H9 (cell line): ENCODE results near the gene LPP. TPM values are rescaled to one million over a fixed set of nuclear protein-coding genes. Genes with fewer than 3 reads are reported as not detected.

Experiments used
- DNase-seq: peaks from one replicate; pipeline ENCODE4 v3.0.0-alpha.2; 2017
- H2AFZ ChIP-seq: one replicate; pipeline ENCODE4 v1.6.1; 2013; ENCODE audit warnings: mild to moderate bottlenecking, low read length, control low read depth, moderate library complexity
- H2AK5ac ChIP-seq: 2 replicates; pipeline ENCODE4 v1.6.1; 2013; ENCODE audit warnings: low read length, control low read depth, mixed read lengths; ENCODE audit not compliant: insufficient read length
- H2BK120ac ChIP-seq: one replicate; pipeline ENCODE4 v1.6.1; 2013; ENCODE audit warnings: low read depth, mild to moderate bottlenecking, low read length, control low read depth, inconsistent platforms; ENCODE audit not compliant: poor library complexity, severe bottlenecking
- H2BK12ac ChIP-seq: 2 replicates; pipeline ENCODE4 v1.6.1; 2013; ENCODE audit warnings: low read length, control low read depth, mixed read lengths, low read depth; ENCODE audit not compliant: insufficient read length
- H2BK15ac ChIP-seq: 2 replicates; pipeline ENCODE4 v1.6.1; 2013; ENCODE audit warnings: low read depth, low read length, control low read depth
- H2BK20ac ChIP-seq: one replicate; pipeline ENCODE4 v1.6.1; 2013; ENCODE audit warnings: low read depth, mild to moderate bottlenecking, low read length, control low read depth, inconsistent platforms; ENCODE audit not compliant: poor library complexity, severe bottlenecking
- H2BK5ac ChIP-seq: 2 replicates; pipeline ENCODE4 v1.6.1; 2013; ENCODE audit warnings: low read length, control low read depth, mixed read lengths; ENCODE audit not compliant: insufficient read length
- H3K14ac ChIP-seq: 2 replicates; pipeline ENCODE4 v1.6.1; 2013; ENCODE audit warnings: low read length, control low read depth; ENCODE audit not compliant: insufficient read depth
- H3K18ac ChIP-seq: 2 replicates; pipeline ENCODE4 v1.6.1; 2013; ENCODE audit warnings: low read depth, mild to moderate bottlenecking, mixed read lengths, low read length, control low read depth; ENCODE audit not compliant: insufficient read length
- H3K23ac ChIP-seq: 2 replicates; pipeline ENCODE4 v1.6.1; 2013; ENCODE audit warnings: low read length, control low read depth, mixed read lengths, low read depth; ENCODE audit not compliant: insufficient read length
- H3K23me2 ChIP-seq: 2 replicates; pipeline ENCODE4 v1.6.1; 2013; ENCODE audit warnings: low read depth, mild to moderate bottlenecking, mixed read lengths, low read length, control low read depth; ENCODE audit not compliant: insufficient read length, poor library complexity, severe bottlenecking
- H3K27ac ChIP-seq: 2 replicates; pipeline ENCODE4 v1.5.1; 2013; ENCODE audit warnings: low read length, control low read depth, mixed read lengths, low read depth; ENCODE audit not compliant: insufficient read length
- H3K27me3 ChIP-seq: 2 replicates; pipeline ENCODE4 v1.6.1; 2013; ENCODE audit warnings: low read length, control low read depth, inconsistent platforms; ENCODE audit not compliant: insufficient read depth
- H3K4ac ChIP-seq: 2 replicates; pipeline ENCODE4 v1.6.1; 2013; ENCODE audit warnings: low read depth, mild to moderate bottlenecking, control low read depth, inconsistent platforms, low read length, moderate library complexity
- H3K4me1 ChIP-seq: 2 replicates; pipeline ENCODE4 v1.6.1; 2013; ENCODE audit warnings: low read length, control low read depth, inconsistent platforms; ENCODE audit not compliant: insufficient read depth
- H3K4me2 ChIP-seq: 2 replicates; pipeline ENCODE4 v1.6.1; 2013; ENCODE audit warnings: low read length, control low read depth, mixed read lengths; ENCODE audit not compliant: insufficient read length, insufficient read depth
- H3K56ac ChIP-seq: 2 replicates; pipeline ENCODE4 v1.6.1; 2013; ENCODE audit warnings: low read depth, mild to moderate bottlenecking, mixed read lengths, low read length, control low read depth; ENCODE audit not compliant: insufficient read length
- H3K79me1 ChIP-seq: 2 replicates; pipeline ENCODE4 v1.6.1; 2013; ENCODE audit warnings: low read depth, mild to moderate bottlenecking, moderate library complexity, low read length, control low read depth, inconsistent platforms; ENCODE audit not compliant: insufficient read depth, poor library complexity, severe bottlenecking
- H3K79me2 ChIP-seq: 2 replicates; pipeline ENCODE4 v1.6.1; 2013; ENCODE audit warnings: low read length, control low read depth, inconsistent platforms; ENCODE audit not compliant: insufficient read depth
- H3K9ac ChIP-seq: 2 replicates; pipeline ENCODE4 v1.6.1; 2013; ENCODE audit warnings: low read length, control low read depth, mixed read lengths; ENCODE audit not compliant: insufficient read length; ENCODE audit errors: extremely low read depth
- H3K9me3 ChIP-seq: one replicate; pipeline ENCODE4 v1.6.1; 2013; ENCODE audit warnings: low read depth, low read length, inconsistent platforms; ENCODE audit not compliant: control insufficient read depth
- H3T11ph ChIP-seq: one replicate; pipeline ENCODE4 v1.6.1; 2013; ENCODE audit warnings: mild to moderate bottlenecking, low read length, control low read depth, inconsistent platforms
- H4K20me1 ChIP-seq: one replicate; pipeline ENCODE4 v1.6.1; 2013; ENCODE audit not compliant: control insufficient read depth, insufficient read length, insufficient read depth
- H4K5ac ChIP-seq: 2 replicates; pipeline ENCODE4 v1.6.1; 2013; ENCODE audit warnings: low read depth, mild to moderate bottlenecking, mixed read lengths, low read length, control low read depth; ENCODE audit not compliant: insufficient read length
- H4K8ac ChIP-seq: replicated peaks from 2 replicates; pipeline ENCODE4 v1.6.1; 2013; ENCODE audit warnings: low read length, control low read depth, mixed read lengths, low read depth; ENCODE audit not compliant: insufficient read length
- H4K91ac ChIP-seq: 2 replicates; pipeline ENCODE4 v1.6.1; 2013; ENCODE audit warnings: low read depth, mild to moderate bottlenecking, moderate library complexity, mixed read lengths, low read length, control low read depth; ENCODE audit not compliant: insufficient read length
- H3K27ac Mint-ChIP-seq, 3 experiments: 2 replicates in 2 of 3; 3 replicates in 1 of 3; pipeline ENCODE4 v1.8.0; 2020 to 2021; ENCODE audit warnings: mixed read lengths in 3 of 3, mild to moderate bottlenecking in 1 of 3, moderate library complexity in 1 of 3
- H3K27me3 Mint-ChIP-seq: 2 replicates; pipeline ENCODE4 v1.8.0; 2021; ENCODE audit warnings: low read depth, mild to moderate bottlenecking, moderate library complexity, mixed read lengths
- H3K36me3 Mint-ChIP-seq, 3 experiments: 2 replicates in 2 of 3; 3 replicates in 1 of 3; pipeline ENCODE4 v1.8.0; 2020 to 2021; ENCODE audit warnings: low read depth in 3 of 3, mixed read lengths in 3 of 3; ENCODE audit not compliant: insufficient read depth in 1 of 3
- H3K4me1 Mint-ChIP-seq, 2 experiments: 2 replicates each; pipeline ENCODE4 v1.8.0; 2020; ENCODE audit warnings: mixed read lengths in 2 of 2
- H3K4me3 Mint-ChIP-seq, 2 experiments: 2 replicates in 1 of 2; 3 replicates in 1 of 2; pipeline ENCODE4 v1.8.0; 2020 to 2021; ENCODE audit warnings: mild to moderate bottlenecking in 2 of 2, mixed read lengths in 2 of 2, moderate library complexity in 1 of 2
- H3K9me3 Mint-ChIP-seq, 2 experiments: 2 replicates in 1 of 2; 3 replicates in 1 of 2; pipeline ENCODE4 v1.8.0; 2020; ENCODE audit warnings: mild to moderate bottlenecking in 2 of 2, mixed read lengths in 2 of 2, moderate library complexity in 1 of 2
- CTCF ChIP-seq: fragments of 200-600 bp; sonication (generic); conservative IDR thresholded peaks from 3 replicates; pipeline ENCODE4 v1.8.0; 2021; ENCODE audit warnings: antibody characterized with exemption, mild to moderate bottlenecking
- WGBS: extraction: QIAGEN DNeasy Blood & Tissue Kit; methylation state at CpG from one replicate; pipeline ENCODE4 v1.1.7; 2013; ENCODE audit warnings: missing lambda C conversion rate, low lambda C conversion rate, mixed read lengths; ENCODE audit not compliant: insufficient read length; ENCODE audit errors: extremely low coverage; 5-methylcytosine and 5-hydroxymethylcytosine counted together
- total RNA-seq: library from RNA; stranded (reverse); gene quantifications from 2 replicates; pipeline ENCODE4 v1.2.1, GENCODE V29; 2021

Gene LPP
- total RNA-seq, 1 experiment from 2014 or later, result 64.6 TPM

GRCh38 chr3:188472336-188472735, 318.4 kb downstream of the LPP start:
- Histone ChIP-seq H3K18ac (no peak overlapping the region), H3K23me2 (no peaks in the 10 kb centered on the region), H3K56ac (no peak overlapping the region), H3K9ac (no peak overlapping the region), H3K4me1 (peaks cover 2% of the 10 kb centered on the region; the same call in 1 of the 2 replicates), H3K14ac (no peak overlapping the region), H3K79me1 (no peaks in the 10 kb centered on the region), H3K9me3 (no peaks in the 10 kb centered on the region), H2BK20ac (no peak overlapping the region), H3T11ph (no peak overlapping the region), H3K4me2 (no peak overlapping the region), H3K27ac (no peak overlapping the region), H3K79me2 (no peaks in the 10 kb centered on the region), H2BK120ac (no peak overlapping the region), H2AFZ (no peak overlapping the region), H4K20me1 (no peaks in the 10 kb centered on the region), H3K27me3 (no peaks in the 10 kb centered on the region), H4K8ac (no peak overlapping the region), H2BK12ac (no peak overlapping the region), H3K23ac (no peak overlapping the region), H2BK5ac (no peak overlapping the region), H3K4ac (no peak overlapping the region), H4K91ac (no peak overlapping the region), H2BK15ac (no peak overlapping the region), H2AK5ac (no peak overlapping the region), H4K5ac (no peak overlapping the region)
- no peak for DNase-seq
- no peaks in the 10 kb centered on the region for H3K9me3 Mint-ChIP-seq
- no peak for TF ChIP-seq CTCF
- WGBS, result no CpG with 5 or more reads among the region's 1 CpG
- no peak overlapping the region; a peak in 1 of 7 replicates for H3K27ac Mint-ChIP-seq
- H3K36me3 Mint-ChIP-seq, result peaks cover 2 to 4% (median 2%) of the 10 kb centered on the region in 3 experiments; a peak in 2 of 7 replicates
- H3K4me3 Mint-ChIP-seq, result no peak overlapping the region
- no peaks in the 10 kb centered on the region for H3K27me3 Mint-ChIP-seq
- peaks cover 0 to 6% of the 10 kb centered on the region in 2 experiments; a peak in 2 of 4 replicates for H3K4me1 Mint-ChIP-seq
